ENCODE results near the gene PHF21A.
A peak's percentile ranks its signal among the peaks of the same experiment; 100 is the strongest.
"Not testable (repeated sequence)": the region's sequence is repeated elsewhere in the genome, so short reads cannot be mapped to it uniquely, and the experiment has no call there.

The PHF21A gene

DNA sequence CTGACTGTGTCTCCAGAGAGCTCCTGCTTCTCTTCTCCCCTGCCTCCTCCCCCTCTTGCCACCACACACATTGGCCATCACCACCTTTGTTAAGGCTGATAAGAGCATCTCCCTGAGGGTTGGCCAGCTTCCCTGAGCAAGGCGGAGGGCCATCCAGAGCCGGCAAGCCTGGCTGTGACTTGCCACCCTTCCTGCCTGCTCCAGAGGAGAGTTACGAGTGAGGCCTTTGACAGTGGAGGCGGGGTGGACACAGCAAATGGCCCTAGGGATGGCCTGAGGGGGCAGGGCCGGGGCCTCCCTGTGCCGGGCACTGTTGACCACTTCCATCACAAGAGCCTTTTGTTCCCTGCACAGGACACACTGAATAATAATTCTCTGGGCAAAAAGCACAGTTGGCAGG lies 219.6 kb downstream of the PHF21A start:
- no peaks in the 10 kb centered on the region for H3K36me3 ChIP-seq (ENCODE audit: insufficient read depth, low read length)
- no peak for DNase-seq
- peaks cover 5% of the 10 kb centered on the region; the same call in 1 of the 2 replicates for H4K20me1 ChIP-seq (ENCODE audit: insufficient read depth, low read length)
- TF ChIP-seq EZH2 (IDR thresholded peaks at IDR 0.05; ENCODE audit: borderline replicate concordance, low read depth, low read length, severe bottlenecking) (no peak), CTCF (IDR thresholded peaks at IDR 0.05; ENCODE audit: borderline replicate concordance, extremely low read depth, low read length, poor library complexity, severe bottlenecking) (no peak)
- H3K9me3 ChIP-seq (ENCODE audit: insufficient read depth, low read length, severe bottlenecking) = no peaks in the 10 kb centered on the region
- H3K4me3 ChIP-seq (ENCODE audit: low read depth in 1 of 2, low read length in 2 of 2) = no peak overlapping the region
- no peak overlapping the region for H3K9ac ChIP-seq (ENCODE audit: low read depth, low read length)
- no peak overlapping the region for H3K4me2 ChIP-seq (ENCODE audit: insufficient read depth, low read length)
- H3K4me1 ChIP-seq (ENCODE audit: insufficient read depth, low read length) = no peaks in the 10 kb centered on the region
- no peaks in the 10 kb centered on the region for H3K27me3 ChIP-seq (ENCODE audit: insufficient read depth, low read length, poor library complexity)
- no peak overlapping the region for H3K27ac ChIP-seq (ENCODE audit: low read length)
- ATAC-seq (ENCODE audit: insufficient read depth, low read depth) = no peak
- no peaks in the 10 kb centered on the region for H3K79me2 ChIP-seq (ENCODE audit: insufficient read depth, low read length)
- H2AFZ ChIP-seq (ENCODE audit: low read depth, low read length) = no peak overlapping the region

GRCh38 chr11:45900916-45901617 lies 220.2 kb downstream of the PHF21A start:
- ATAC-seq (ENCODE audit: insufficient read depth, low read depth) (no peak), DNase-seq (no peak)
- Histone ChIP-seq H3K27ac (ENCODE audit: low read length) (no peak overlapping the region), H3K9me3 (ENCODE audit: insufficient read depth, low read length, severe bottlenecking) (no peaks in the 10 kb centered on the region), H3K79me2 (ENCODE audit: insufficient read depth, low read length) (no peaks in the 10 kb centered on the region), H3K36me3 (ENCODE audit: insufficient read depth, low read length) (no peaks in the 10 kb centered on the region), H2AFZ (ENCODE audit: low read depth, low read length) (no peak overlapping the region), H3K4me1 (ENCODE audit: insufficient read depth, low read length) (no peaks in the 10 kb centered on the region), H3K4me3 (ENCODE audit: low read depth in 1 of 2, low read length in 2 of 2) (no peak overlapping the region), H3K27me3 (ENCODE audit: insufficient read depth, low read length, poor library complexity) (no peaks in the 10 kb centered on the region), H3K4me2 (ENCODE audit: insufficient read depth, low read length) (no peak overlapping the region), H3K9ac (ENCODE audit: low read depth, low read length) (no peak overlapping the region), H4K20me1 (ENCODE audit: insufficient read depth, low read length) (peaks cover 5% of the 10 kb centered on the region; the same call in 1 of the 2 replicates)
- TF ChIP-seq EZH2 (IDR thresholded peaks at IDR 0.05; ENCODE audit: borderline replicate concordance, low read depth, low read length, severe bottlenecking) (no peak), CTCF (IDR thresholded peaks at IDR 0.05; ENCODE audit: borderline replicate concordance, extremely low read depth, low read length, poor library complexity, severe bottlenecking) (no peak)

DNA sequence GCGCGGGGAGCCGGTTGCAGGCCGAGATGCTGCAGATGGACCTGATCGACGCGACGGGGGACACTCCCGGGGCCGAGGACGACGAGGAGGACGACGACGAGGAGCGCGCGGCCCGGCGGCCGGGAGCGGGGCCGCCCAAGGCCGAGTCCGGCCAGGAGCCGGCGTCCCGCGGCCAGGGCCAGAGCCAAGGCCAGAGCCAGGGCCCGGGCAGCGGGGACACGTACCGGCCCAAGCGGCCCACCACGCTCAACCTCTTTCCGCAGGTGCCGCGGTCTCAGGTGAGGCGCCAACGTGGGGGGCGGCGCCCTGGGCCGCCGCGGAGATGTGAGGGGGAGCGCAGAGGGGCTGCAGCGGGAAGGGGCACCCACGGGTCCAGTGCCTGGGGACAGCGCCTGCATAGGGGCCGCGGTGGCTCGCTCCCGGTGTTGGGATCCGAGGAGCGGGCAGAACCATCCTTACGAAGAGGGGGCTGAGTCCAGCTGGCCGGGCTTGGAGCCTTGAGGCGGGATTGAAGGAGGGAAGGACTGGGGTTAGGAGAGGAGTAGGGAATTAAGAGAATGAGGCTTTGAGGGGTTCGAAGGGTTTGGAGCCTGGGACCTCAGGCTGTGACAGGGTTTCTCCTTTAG lies 221.0 kb downstream of the PHF21A start:
- H2AFZ ChIP-seq (ENCODE audit: low read depth, low read length); H3K36me3 ChIP-seq (ENCODE audit: insufficient read depth, low read length); H4K20me1 ChIP-seq (ENCODE audit: insufficient read depth, low read length); H3K4me3 ChIP-seq (ENCODE audit: low read depth in 1 of 2, low read length in 2 of 2); H3K4me2 ChIP-seq (ENCODE audit: insufficient read depth, low read length); H3K9me3 ChIP-seq (ENCODE audit: insufficient read depth, low read length, severe bottlenecking); H3K79me2 ChIP-seq (ENCODE audit: insufficient read depth, low read length); H3K27ac ChIP-seq (ENCODE audit: low read length); H3K4me1 ChIP-seq (ENCODE audit: insufficient read depth, low read length); H3K27me3 ChIP-seq (ENCODE audit: insufficient read depth, low read length, poor library complexity); DNase-seq; ATAC-seq (ENCODE audit: insufficient read depth, low read depth); H3K9ac ChIP-seq (ENCODE audit: low read depth, low read length): not testable (repeated sequence)

GRCh38 chr11:45899448-45900174 lies 221.6 kb downstream of the PHF21A start:
- ATAC-seq (ENCODE audit: insufficient read depth, low read depth) = peak; percentile 61
- H4K20me1 ChIP-seq (ENCODE audit: insufficient read depth, low read length) = peaks cover 5% of the 10 kb centered on the region; the same call in 1 of the 2 replicates

More at GRCh38 chr11:45899448-45900174, 221.6 kb downstream of the PHF21A start:
- Histone ChIP-seq H3K36me3 (ENCODE audit: insufficient read depth, low read length) (no peaks in the 10 kb centered on the region), H3K4me1 (ENCODE audit: insufficient read depth, low read length) (no peaks in the 10 kb centered on the region), H2AFZ (ENCODE audit: low read depth, low read length) (no peak overlapping the region), H3K79me2 (ENCODE audit: insufficient read depth, low read length) (no peaks in the 10 kb centered on the region), H3K9me3 (ENCODE audit: insufficient read depth, low read length, severe bottlenecking) (no peaks in the 10 kb centered on the region), H3K27me3 (ENCODE audit: insufficient read depth, low read length, poor library complexity) (no peaks in the 10 kb centered on the region), H3K4me3 (ENCODE audit: low read depth in 1 of 2, low read length in 2 of 2) (no peak overlapping the region), H3K27ac (ENCODE audit: low read length) (no peak overlapping the region), H3K9ac (ENCODE audit: low read depth, low read length) (no peak overlapping the region), H3K4me2 (ENCODE audit: insufficient read depth, low read length) (no peak overlapping the region)
- peak; percentile 40 for DNase-seq
- no peak for TF ChIP-seq CTCF (IDR thresholded peaks at IDR 0.05; ENCODE audit: borderline replicate concordance, extremely low read depth, low read length, poor library complexity, severe bottlenecking)
- no peak for TF ChIP-seq EZH2 (IDR thresholded peaks at IDR 0.05; ENCODE audit: borderline replicate concordance, low read depth, low read length, severe bottlenecking)

Data from DND-41 (cell line).